ENCODE data around the gene FARP2.

- no peak for TF ChIP-seq POLR2A (IDR thresholded peaks at IDR 0.05; ENCODE audit: low read depth)
- no peak for TF ChIP-seq CTCF (IDR thresholded peaks at IDR 0.05)
- TF ChIP-seq POLR2AphosphoS5 (IDR thresholded peaks at IDR 0.05), result no peak
- TF ChIP-seq EP300 (IDR thresholded peaks at IDR 0.05), result no peak
Observed at GRCh38 chr2:241323778-241324177, 32.3 kb upstream of the FARP2 start.

Measured in esophagus muscularis mucosa (tissue), 4 donors.